ENCODE data around the gene KRTAP12-2. TPM values are rescaled to one million over a fixed set of nuclear protein-coding genes. Genes with fewer than 3 reads are reported as not detected.

The KRTAP12-2 gene
- total RNA-seq, 1 experiment from 2014 or later: not detected

- DNase-seq (ENCODE audit: low spot score) (peak; percentile 59), ATAC-seq (peak; percentile 4)
- Mint-ChIP-seq H3K4me1 (peaks cover 75% of the 10 kb centered on the region), H3K27ac (no peak overlapping the region), H3K27me3 (ENCODE audit: low read depth) (peaks cover 92% of the 10 kb centered on the region), H3K36me3 (no peaks in the 10 kb centered on the region), H3K4me3 (peak overlapping the region; percentile 69), H3K9me3 (0 out of 2 replicates have a peak, but pooled peaks cover 2% of the 10 kb centered on the region)
- TF ChIP-seq ZNF423 (CRISPR knock-in tag; IDR thresholded peaks at IDR 0.05) (peak; percentile 67; the same call in 1 of the 2 replicates), CTCF (IDR thresholded peaks at IDR 0.05) (no peak)
- CTCF ChIA-PET: interaction anchor here (0.5 to 3.7 kb wide), 17 partner anchors 8 to 223 kb away, joined by 3 to 21 read pairs (median 5); no protein-coding TSS in a partner anchor
- POLR2A ChIA-PET: no interaction called here
Measured at GRCh38 chr21:44710756-44711326, 44.1 kb upstream of the KRTAP12-2 start.

- Mint-ChIP-seq H3K36me3 (no peaks in the 10 kb centered on the region), H3K4me3 (peak overlapping the region; percentile 69), H3K9me3 (no peaks in the 10 kb centered on the region), H3K4me1 (peaks cover 75% of the 10 kb centered on the region), H3K27ac (no peak overlapping the region), H3K27me3 (ENCODE audit: low read depth) (peaks cover 91% of the 10 kb centered on the region)
- ChIA-PET CTCF (interaction anchor here (0.8 to 3.7 kb wide), 14 partner anchors 8 to 222 kb away, joined by 3 to 21 read pairs (median 5); no protein-coding TSS in a partner anchor), POLR2A (no interaction called here)
- ATAC-seq: no peak
- no peak for DNase-seq (ENCODE audit: low spot score)
- no peak for TF ChIP-seq STAT6 (CRISPR knock-in tag; conservative IDR thresholded peaks at IDR 0.05; ENCODE audit: low read depth)
- TF ChIP-seq FOXK1 (CRISPR knock-in tag; IDR thresholded peaks at IDR 0.05): no peak
Measured at GRCh38 chr21:44710294-44710665, 43.6 kb upstream of the KRTAP12-2 start.

- ATAC-seq: no peak
- no peak for DNase-seq (ENCODE audit: low spot score)
- H3K4me3 Mint-ChIP-seq: peak overlapping the region; percentile 63
Measured at GRCh38 chr21:44709426-44710293, 42.9 kb upstream of the KRTAP12-2 start.

More at GRCh38 chr21:44709426-44710293, 42.9 kb upstream of the KRTAP12-2 start:
- Mint-ChIP-seq H3K27ac (peak overlapping the region; percentile 89; the same call in 1 of the 2 replicates), H3K27me3 (ENCODE audit: low read depth) (peaks cover 86% of the 10 kb centered on the region), H3K9me3 (no peaks in the 10 kb centered on the region), H3K36me3 (no peaks in the 10 kb centered on the region), H3K4me1 (peaks cover 75% of the 10 kb centered on the region)
- ChIA-PET POLR2A (interaction anchor here (1.0 to 1.3 kb wide), 2 partner anchors 39 to 50 kb away, joined by 3 to 4 read pairs; no protein-coding TSS in a partner anchor), CTCF (interaction anchor here (0.8 to 3.7 kb wide), 11 partner anchors 8 to 219 kb away, joined by 3 to 21 read pairs (median 5); no protein-coding TSS in a partner anchor)
- no peak for TF ChIP-seq RORB (CRISPR knock-in tag; IDR thresholded peaks at IDR 0.05)
- no peak for TF ChIP-seq ETV6 (CRISPR knock-in tag; IDR thresholded peaks at IDR 0.05)
- no peak for TF ChIP-seq PREB (CRISPR knock-in tag; IDR thresholded peaks at IDR 0.05; ENCODE audit: borderline replicate concordance)
- no peak for TF ChIP-seq ZNF121 (CRISPR knock-in tag; IDR thresholded peaks at IDR 0.05)
- no peak for TF ChIP-seq ZNF219 (CRISPR knock-in tag; IDR thresholded peaks at IDR 0.05; ENCODE audit: borderline replicate concordance)
- no peak for TF ChIP-seq PRDM15 (CRISPR knock-in tag; IDR thresholded peaks at IDR 0.05)
- TF ChIP-seq FOXP1 (CRISPR knock-in tag; IDR thresholded peaks at IDR 0.05; ENCODE audit: borderline replicate concordance): no peak
- no peak for TF ChIP-seq ZNF512 (CRISPR knock-in tag; IDR thresholded peaks at IDR 0.05; ENCODE audit: borderline replicate concordance)
- TF ChIP-seq FOXK1 (CRISPR knock-in tag; IDR thresholded peaks at IDR 0.05): no peak
- TF ChIP-seq ZNF138 (CRISPR knock-in tag; conservative IDR thresholded peaks at IDR 0.05): no peak
